GM12878 (cell line): ENCODE measurements around the gene KCNIP3.

Source experiments
- CHD2 ChIP-seq: IDR thresholded peaks from 2 replicates; pipeline ENCODE4 v1.6.1; 2011; ENCODE audit warnings: low read depth, low read length, improper control_type of control experiment, borderline replicate concordance
- EP300 ChIP-seq, 2 experiments: fragments of 150-350 bp in 1 of 2; IDR thresholded peaks; 2 replicates each; pipeline ENCODE4 v1.6.1; 2011 to 2012; ENCODE audit warnings: low read depth in 2 of 2, low read length in 2 of 2, borderline replicate concordance in 1 of 2, improper control_type of control experiment in 1 of 2, inconsistent platforms in 1 of 2; ENCODE audit not compliant: control insufficient read depth in 1 of 2
- NFYB ChIP-seq: IDR thresholded peaks from 2 replicates; pipeline ENCODE4 v1.6.1; 2011; ENCODE audit warnings: low read depth, mild to moderate bottlenecking, low read length, improper control_type of control experiment, moderate library complexity; ENCODE audit not compliant: insufficient read depth
- POLR2AphosphoS5 ChIP-seq: IDR thresholded peaks from 2 replicates; pipeline ENCODE4 v1.6.1; 2011; ENCODE audit warnings: mild to moderate bottlenecking, low read length, inconsistent platforms
- ZNF592 ChIP-seq: fragments of 450-650 bp; IDR thresholded peaks from 2 replicates; pipeline ENCODE4 v1.6.1; 2017; ENCODE audit warnings: mild to moderate bottlenecking, moderate library complexity
- TF ChIP-seq, protein P1 (sequence below): IDR thresholded peaks from 2 replicates; pipeline ENCODE4 v1.6.1; 2012; ENCODE audit warnings: low read length, inconsistent platforms

- no peak for TF ChIP-seq POLR2AphosphoS5
- TF ChIP-seq NFYB, result no peak
- no peak for TF ChIP-seq CHD2
- TF ChIP-seq EP300 (IDR thresholded peaks at IDR 0.05; ENCODE audit: borderline replicate concordance in 1 of 2, control insufficient read depth in 1 of 2, low read depth in 2 of 2, low read length in 2 of 2), result no peak
- no peak for TF ChIP-seq ZNF592
- TF ChIP-seq, protein P1, sequence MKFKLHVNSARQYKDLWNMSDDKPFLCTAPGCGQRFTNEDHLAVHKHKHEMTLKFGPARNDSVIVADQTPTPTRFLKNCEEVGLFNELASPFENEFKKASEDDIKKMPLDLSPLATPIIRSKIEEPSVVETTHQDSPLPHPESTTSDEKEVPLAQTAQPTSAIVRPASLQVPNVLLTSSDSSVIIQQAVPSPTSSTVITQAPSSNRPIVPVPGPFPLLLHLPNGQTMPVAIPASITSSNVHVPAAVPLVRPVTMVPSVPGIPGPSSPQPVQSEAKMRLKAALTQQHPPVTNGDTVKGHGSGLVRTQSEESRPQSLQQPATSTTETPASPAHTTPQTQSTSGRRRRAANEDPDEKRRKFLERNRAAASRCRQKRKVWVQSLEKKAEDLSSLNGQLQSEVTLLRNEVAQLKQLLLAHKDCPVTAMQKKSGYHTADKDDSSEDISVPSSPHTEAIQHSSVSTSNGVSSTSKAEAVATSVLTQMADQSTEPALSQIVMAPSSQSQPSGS, result no peak
Observed at GRCh38 chr2:95282458-95282857, 14.7 kb upstream of the KCNIP3 start.
